ENCODE data around the gene PRKACG. TPM values are rescaled to one million over a fixed set of nuclear protein-coding genes. Genes with fewer than 3 reads are reported as not detected.

PRKACG gene
- polyA plus RNA-seq, 1 donor (not counting 4 experiments of a cell fraction or from before 2014, with no cell fraction given) = not detected

- H3K27ac ChIP-seq (ENCODE audit: control insufficient read depth, insufficient read depth, low read length) = no peak overlapping the region
- peaks cover 2% of the 10 kb centered on the region for H3K9me3 ChIP-seq (ENCODE audit: control insufficient read depth, low read depth, low read length)
- no peaks in the 10 kb centered on the region for H3K27me3 ChIP-seq (ENCODE audit: control insufficient read depth, extremely low read depth, insufficient read depth, low read length)
- no peaks in the 10 kb centered on the region for H4K20me1 ChIP-seq (ENCODE audit: control insufficient read depth, extremely low read depth, insufficient read depth, low read length)
- H3K4me1 ChIP-seq (ENCODE audit: control insufficient read depth, extremely low read depth, insufficient read depth, low read length) = no peaks in the 10 kb centered on the region
- H3K9me1 ChIP-seq (ENCODE audit: control insufficient read depth, extremely low read depth, insufficient read depth, low read length) = no peaks in the 10 kb centered on the region
- H3K36me3 ChIP-seq (ENCODE audit: control insufficient read depth in 2 of 2, extremely low read depth in 1 of 2, insufficient read depth in 2 of 2, low read length in 2 of 2) = no peaks in the 10 kb centered on the region
- no peak for DNase-seq (ENCODE audit: low read depth, low spot score)
- dilution Hi-C loops (cut with MboI; ENCODE audit: extremely low pct_ligation_motif_present, low sequenced_read_pairs) = no loop called here
- no peak for FAIRE-seq
- no peak overlapping the region for H3K4me2 ChIP-seq (ENCODE audit: control insufficient read depth, extremely low read depth, insufficient read depth, low read depth, low read length)
- H2AFZ ChIP-seq (ENCODE audit: control insufficient read depth, low read length) = no peak overlapping the region
- no peak overlapping the region for H3K9ac ChIP-seq (ENCODE audit: control insufficient read depth, extremely low read depth, insufficient read depth, low read length)
- TF ChIP-seq EZH2 (IDR thresholded peaks at IDR 0.05; ENCODE audit: low read length) (no peak), CTCF (optimal IDR thresholded peaks at IDR 0.05 in 1 of 3, IDR thresholded peaks at IDR 0.05 in 1 of 3, conservative IDR thresholded peaks at IDR 0.05 in 1 of 3; ENCODE audit: extremely low read depth in 1 of 3, insufficient read depth in 2 of 3, low read length in 3 of 3) (no peak)
- H3K79me2 ChIP-seq (ENCODE audit: control insufficient read depth, insufficient read depth, low read length) = no peaks in the 10 kb centered on the region
- H3K4me3 ChIP-seq (ENCODE audit: control insufficient read depth in 2 of 3, extremely low read depth in 1 of 3, insufficient read depth in 2 of 3, low read depth in 1 of 3, low read length in 3 of 3) = no peak overlapping the region
These were observed 14.8 kb upstream of the PRKACG start for GRCh38 chr9:69028754-69029153.

- dilution Hi-C loops (cut with MboI; ENCODE audit: extremely low pct_ligation_motif_present, low sequenced_read_pairs) = no loop called here
- FAIRE-seq = peak; percentile 76
- Histone ChIP-seq H3K9me3 (ENCODE audit: control insufficient read depth, low read depth, low read length) (peaks cover 2% of the 10 kb centered on the region), H3K27ac (ENCODE audit: control insufficient read depth, insufficient read depth, low read length) (no peak overlapping the region), H3K79me2 (ENCODE audit: control insufficient read depth, insufficient read depth, low read length) (no peaks in the 10 kb centered on the region), H3K36me3 (ENCODE audit: control insufficient read depth in 2 of 2, extremely low read depth in 1 of 2, insufficient read depth in 2 of 2, low read length in 2 of 2) (no peaks in the 10 kb centered on the region), H2AFZ (ENCODE audit: control insufficient read depth, low read length) (no peak overlapping the region), H3K9me1 (ENCODE audit: control insufficient read depth, extremely low read depth, insufficient read depth, low read length) (no peaks in the 10 kb centered on the region), H3K27me3 (ENCODE audit: control insufficient read depth, extremely low read depth, insufficient read depth, low read length) (no peaks in the 10 kb centered on the region), H3K4me2 (ENCODE audit: control insufficient read depth, extremely low read depth, insufficient read depth, low read depth, low read length) (no peak overlapping the region), H3K9ac (ENCODE audit: control insufficient read depth, extremely low read depth, insufficient read depth, low read length) (no peak overlapping the region), H3K4me3 (ENCODE audit: control insufficient read depth in 2 of 3, extremely low read depth in 1 of 3, insufficient read depth in 2 of 3, low read depth in 1 of 3, low read length in 3 of 3) (no peak overlapping the region), H3K4me1 (ENCODE audit: control insufficient read depth, extremely low read depth, insufficient read depth, low read length) (no peaks in the 10 kb centered on the region), H4K20me1 (ENCODE audit: control insufficient read depth, extremely low read depth, insufficient read depth, low read length) (no peaks in the 10 kb centered on the region)
- no peak for DNase-seq (ENCODE audit: low read depth, low spot score)
- TF ChIP-seq EZH2 (IDR thresholded peaks at IDR 0.05; ENCODE audit: low read length) (no peak), CTCF (optimal IDR thresholded peaks at IDR 0.05 in 1 of 3, IDR thresholded peaks at IDR 0.05 in 1 of 3, conservative IDR thresholded peaks at IDR 0.05 in 1 of 3; ENCODE audit: extremely low read depth in 1 of 3, insufficient read depth in 2 of 3, low read length in 3 of 3) (peak; percentile 71 to 84 (median 78))
These were observed 13.6 kb upstream of the PRKACG start for GRCh38 chr9:69027355-69028097.
